ENCODE data around the gene RARRES1. TPM values are rescaled to one million over a fixed set of nuclear protein-coding genes. Genes with fewer than 3 reads are reported as not detected.
"Not testable (repeated sequence)": the region's sequence is repeated elsewhere in the genome, so short reads cannot be mapped to it uniquely, and the experiment has no call there.

Gene RARRES1
- total RNA-seq, 1 experiment from 2014 or later: 0.34 TPM

GRCh38 chr3:158696618-158697017 is 35.6 kb downstream of the RARRES1 start:
- DNase-seq (ENCODE audit: low read depth): no peak

DNA sequence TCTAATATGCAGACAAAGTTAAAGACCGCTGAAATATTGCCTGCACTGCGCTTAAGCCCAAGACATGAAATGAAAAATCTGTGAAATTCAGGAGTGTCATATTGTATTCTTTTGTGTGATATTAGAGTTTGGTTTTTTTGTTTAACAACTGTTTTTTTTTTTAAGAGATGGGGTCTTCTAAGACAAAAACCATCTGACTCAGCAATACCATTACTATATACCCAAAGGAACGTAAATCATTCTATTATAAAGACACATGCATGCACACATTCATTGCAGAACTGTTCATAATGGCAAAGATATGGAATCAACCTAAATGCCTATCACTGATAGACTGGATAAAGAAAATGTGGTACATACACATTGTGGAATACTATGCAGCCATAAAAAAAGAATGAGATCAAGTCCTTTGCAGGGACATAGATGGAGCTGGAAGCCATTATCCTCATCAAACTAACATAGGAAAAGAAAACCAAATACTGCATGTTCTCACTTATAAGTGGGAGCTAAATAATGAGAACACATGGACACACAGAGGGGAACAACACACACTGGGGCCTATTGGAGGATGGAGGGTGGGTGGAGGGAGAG is 38.3 kb downstream of the RARRES1 start:
- not testable (repeated sequence) for DNase-seq (ENCODE audit: low read depth)

- no peak for DNase-seq (ENCODE audit: low read depth)
These were observed 47.1 kb downstream of the RARRES1 start for GRCh38 chr3:158685159-158685558.

DNA sequence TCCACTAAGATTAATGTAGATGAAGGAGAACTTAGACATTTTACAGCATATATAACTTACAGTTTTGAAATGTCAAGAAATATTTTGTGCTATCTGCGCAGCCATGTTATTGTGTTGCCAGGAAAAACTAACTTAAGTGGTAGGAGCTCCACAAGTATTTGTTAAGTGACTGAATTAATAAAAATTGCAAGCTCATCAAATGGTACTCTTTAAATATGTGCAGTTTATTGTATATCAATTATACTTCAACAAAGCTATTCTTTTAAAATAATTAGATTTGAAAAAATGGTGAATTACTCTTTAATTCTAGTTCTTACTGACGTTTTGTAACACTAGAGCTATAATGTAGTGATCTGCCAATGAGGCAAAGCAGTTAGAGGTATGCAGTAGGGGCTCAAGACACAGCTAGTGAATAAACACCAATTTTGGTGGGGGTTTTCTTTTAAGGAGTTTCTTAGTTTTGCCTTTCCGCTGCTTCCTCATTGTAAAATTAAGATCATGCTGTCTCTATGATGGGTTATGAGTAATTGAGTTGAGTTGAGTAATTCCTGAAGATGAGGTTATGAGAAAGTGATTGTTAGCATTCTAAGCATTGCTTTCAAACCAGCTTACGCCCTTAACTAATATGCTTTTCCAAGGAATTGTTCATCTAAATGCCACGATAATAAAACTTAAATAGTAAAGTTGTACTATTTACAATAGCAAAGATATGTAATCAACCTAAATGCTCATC is 48.9 kb downstream of the RARRES1 start:
- peak; percentile 50 for DNase-seq (ENCODE audit: low read depth)

DNA sequence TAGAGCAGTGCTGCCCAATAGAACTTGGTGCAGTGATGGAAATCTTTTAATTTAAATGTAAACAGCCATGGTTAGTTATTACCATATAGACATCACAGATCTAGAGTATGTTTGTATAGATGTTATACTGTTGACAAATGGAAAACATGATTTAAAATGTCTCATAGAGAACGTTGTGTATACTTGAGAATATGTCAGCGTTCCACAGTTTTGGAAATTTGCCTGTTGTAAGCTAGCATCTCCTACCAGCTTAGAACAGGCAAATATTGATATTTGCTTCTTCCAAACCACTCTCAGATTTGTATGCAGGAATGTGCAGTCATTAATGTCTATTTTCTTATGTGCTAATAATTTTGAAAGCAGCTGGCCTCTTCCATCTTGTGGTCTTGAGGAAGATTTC is 51.4 kb downstream of the RARRES1 start:
- DNase-seq (ENCODE audit: low read depth): no peak

DNA sequence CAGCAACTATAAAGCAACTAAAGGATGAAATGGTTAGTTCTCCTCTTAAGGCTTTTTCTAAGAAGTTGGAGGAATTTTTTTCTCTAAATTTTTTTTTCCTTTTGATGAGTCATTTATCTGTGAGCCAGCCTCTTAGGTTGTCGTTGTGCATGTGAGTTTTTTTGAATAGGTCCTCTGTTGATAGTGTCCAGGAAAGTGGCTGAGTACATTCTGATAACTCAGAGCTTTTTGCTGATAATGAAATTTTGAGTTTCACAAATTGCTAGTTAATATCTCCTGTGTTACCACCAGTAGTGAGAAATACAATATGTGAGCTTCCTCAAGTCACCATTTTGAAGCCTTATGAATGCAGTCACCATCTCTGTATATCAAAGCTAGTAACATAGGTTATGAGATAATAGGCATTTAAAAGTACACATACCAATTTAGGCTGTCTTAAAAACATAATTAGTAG is 52.7 kb downstream of the RARRES1 start:
- DNase-seq (ENCODE audit: low read depth): peak; percentile 31

DNA sequence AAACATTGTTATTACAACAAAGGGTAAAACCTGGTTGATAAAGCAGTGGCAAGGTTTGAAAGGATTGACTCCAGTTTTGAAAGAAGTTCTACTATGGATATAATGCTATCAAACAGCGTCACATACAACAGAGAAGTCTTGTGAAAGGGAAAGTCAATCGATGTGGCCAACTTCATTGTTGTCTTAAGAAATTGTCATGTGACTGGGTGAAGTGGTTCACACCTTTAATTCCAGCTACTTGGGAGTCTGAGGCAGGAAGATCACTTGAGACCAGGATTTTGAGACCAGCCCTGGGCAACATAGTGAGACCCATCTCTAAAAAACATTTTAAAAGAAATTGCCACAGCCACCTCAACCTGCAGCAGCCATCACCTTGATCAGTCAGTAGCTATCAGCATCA is 53.6 kb downstream of the RARRES1 start:
- no peak for DNase-seq (ENCODE audit: low read depth)

- DNase-seq (ENCODE audit: low read depth): no peak
These were observed 59.8 kb downstream of the RARRES1 start, which contains the start of gene LXN for GRCh38 chr3:158672215-158673176. LXN (minus strand) TSS chr3:158672648; CDS start chr3:158672478, 170 bp downstream.

GRCh38 chr3:158671821-158672214 is 60.4 kb downstream of the RARRES1 start:
- DNase-seq (ENCODE audit: low read depth): no peak

DNA sequence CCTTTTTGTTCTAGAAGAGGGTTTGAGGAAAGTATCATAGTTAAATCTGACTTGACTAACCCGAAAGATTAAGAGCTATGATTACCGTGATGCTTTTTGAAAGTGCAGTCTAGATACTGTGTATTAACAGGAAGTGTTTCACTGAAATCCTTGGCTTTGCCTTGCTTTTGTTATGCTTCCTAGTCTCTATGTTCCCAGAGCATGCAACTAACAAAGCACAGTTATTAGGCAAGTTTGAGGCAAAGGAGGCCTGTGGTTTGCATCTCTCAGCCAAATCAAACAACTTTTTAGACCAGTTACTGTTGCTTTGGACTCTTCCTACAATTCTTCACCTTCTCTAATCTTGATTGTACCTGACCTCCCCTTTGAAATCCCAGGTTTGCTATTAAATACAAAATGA is 63.8 kb downstream of the RARRES1 start:
- DNase-seq (ENCODE audit: low read depth): peak; percentile 11

DNA sequence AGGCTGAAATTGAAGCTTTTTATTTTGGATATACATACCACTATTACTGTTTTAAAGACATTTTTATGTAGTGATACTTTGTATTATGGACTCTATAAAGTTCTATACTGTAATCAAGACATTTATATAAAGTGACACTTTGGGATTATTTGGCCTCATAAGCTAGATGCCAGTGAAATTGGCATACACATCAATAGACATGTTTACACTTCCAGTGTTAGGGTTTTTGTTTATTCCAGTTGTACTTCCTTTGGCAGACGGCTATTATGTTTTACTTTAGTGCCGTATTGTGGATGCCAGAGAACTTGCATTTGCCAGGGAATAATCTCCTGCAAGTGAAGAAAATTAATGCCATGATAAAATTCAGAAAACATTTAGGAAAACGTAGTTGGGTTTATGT is 65.8 kb downstream of the RARRES1 start:
- no peak for DNase-seq (ENCODE audit: low read depth)

DNA sequence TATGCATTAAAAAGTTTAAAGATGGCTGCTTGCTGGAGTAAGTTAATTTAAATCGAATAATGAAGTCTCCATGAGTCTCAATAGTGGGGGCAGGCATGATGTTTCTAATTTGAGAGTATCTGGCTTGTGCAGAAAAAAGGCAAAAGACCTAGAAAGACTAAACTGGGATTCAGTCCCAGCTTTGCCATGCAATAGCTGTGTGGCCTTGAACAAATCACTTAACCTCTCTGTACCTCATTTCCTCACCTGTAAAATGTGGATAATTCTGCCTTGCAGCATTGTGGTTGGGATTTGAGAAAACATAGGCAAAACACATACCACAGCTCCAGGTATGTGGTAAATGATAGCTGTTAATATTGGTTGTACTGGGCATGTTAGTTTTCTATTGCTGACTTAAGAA is 68.4 kb downstream of the RARRES1 start:
- DNase-seq (ENCODE audit: low read depth): no peak

GRCh38 chr3:158663246-158663645 is 69.0 kb downstream of the RARRES1 start:
- DNase-seq (ENCODE audit: low read depth): no peak

DNA sequence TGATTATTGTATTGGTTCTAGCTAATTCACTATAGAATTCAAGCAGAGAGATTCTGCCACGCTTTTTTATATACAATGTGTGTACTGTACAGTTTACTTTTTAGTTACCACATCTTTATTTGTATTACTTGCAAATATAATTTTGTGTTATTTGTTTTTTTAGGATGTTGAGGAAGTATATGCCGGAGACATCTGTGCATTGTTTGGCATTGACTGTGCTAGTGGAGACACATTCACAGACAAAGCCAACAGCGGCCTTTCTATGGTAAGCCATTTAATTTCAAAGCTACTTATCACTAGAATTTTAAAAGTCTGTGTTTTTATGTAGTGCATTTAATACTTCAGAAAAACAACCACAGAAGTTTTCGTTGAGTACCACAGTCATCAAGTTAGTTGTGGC is 71.5 kb downstream of the RARRES1 start:
- no peak for DNase-seq (ENCODE audit: low read depth)

DNA sequence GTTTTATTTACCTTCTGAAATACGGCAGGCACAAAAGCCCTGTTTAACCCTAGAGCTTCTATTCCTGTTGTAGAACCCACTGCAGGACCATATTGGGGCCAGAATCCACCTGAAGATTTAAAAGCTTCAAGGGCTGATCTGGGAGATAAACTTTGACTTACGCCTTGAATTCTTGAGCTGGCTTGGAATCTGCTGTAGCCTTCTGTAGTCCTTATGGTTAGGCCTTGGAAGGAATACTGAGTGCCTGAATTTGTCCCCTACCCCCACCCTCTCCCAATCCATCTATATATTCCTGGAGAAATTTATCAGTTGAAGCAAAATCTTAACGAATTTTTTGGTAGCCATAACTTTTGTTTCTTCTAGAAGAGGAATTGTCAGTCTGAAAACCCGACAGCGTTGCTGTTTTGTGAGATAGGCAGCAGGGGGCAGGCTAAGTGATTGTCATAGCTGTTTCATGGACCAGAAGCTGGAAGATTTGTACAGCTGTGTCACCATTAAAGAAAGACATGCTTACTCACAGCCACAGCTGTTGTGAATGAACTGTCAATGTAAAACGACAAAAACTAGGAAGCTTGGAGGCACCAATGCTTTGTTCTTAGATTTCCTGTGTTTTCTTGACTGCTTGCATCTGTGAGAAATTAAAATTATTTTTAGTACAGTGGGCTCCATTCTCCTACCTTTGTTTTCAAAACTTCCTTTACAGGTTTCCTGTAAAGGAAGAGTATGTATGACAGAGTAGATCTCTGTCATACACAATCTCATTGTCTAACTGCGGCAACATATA is 72.6 kb downstream of the RARRES1 start:
- DNase-seq (ENCODE audit: low read depth): peak; percentile 93

- no peak for DNase-seq (ENCODE audit: low read depth)
These were observed 73.4 kb downstream of the RARRES1 start for GRCh38 chr3:158658889-158659288.

DNA sequence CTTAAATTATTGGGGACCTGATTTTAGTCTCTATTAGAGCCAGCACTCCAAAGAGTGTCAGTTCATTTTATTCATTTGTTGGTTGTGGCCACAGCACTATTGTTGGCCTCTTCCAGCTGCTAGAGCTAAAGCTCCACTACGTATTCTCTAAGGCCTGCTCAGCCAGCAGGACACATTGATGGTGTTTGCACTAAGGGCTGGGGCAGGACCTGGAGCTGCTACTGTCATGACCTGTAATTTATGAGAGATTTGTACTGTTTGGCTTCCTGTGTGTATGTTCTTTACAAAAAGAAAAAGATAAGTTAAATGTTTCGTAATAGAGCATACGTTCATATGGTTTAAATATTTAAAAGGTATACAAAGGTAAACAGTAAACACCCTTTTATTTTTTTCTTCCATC is 79.8 kb downstream of the RARRES1 start:
- no peak for DNase-seq (ENCODE audit: low read depth)

DNA sequence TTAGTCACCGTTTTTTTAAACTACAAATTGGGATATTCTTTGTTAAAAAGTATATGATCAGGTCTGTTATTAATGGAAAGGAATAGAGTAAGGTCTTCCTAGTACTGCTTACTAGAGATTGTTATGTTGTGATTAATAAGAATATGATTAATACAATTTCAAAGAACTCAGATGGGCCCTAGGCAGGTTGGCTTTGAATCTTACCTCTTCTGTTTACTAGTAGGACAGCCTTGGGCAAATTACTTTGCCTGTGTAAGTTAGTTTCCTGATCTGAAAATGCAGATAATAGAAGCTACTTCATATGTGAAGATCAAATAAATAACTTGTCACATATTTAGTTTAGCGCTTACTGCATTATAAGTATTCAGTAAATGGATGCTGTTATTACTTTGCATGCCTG is 81.1 kb downstream of the RARRES1 start:
- no peak for DNase-seq (ENCODE audit: low read depth)

- DNase-seq (ENCODE audit: low read depth): no peak
These were observed 82.5 kb downstream of the RARRES1 start for GRCh38 chr3:158649791-158650190.
